SU-DHL-6 (cell line): ENCODE results near the gene GOLGA6D.
"Not testable (repeated sequence)": the region's sequence is repeated elsewhere in the genome, so short reads cannot be mapped to it uniquely, and the experiment has no call there.

Source experiments
- H2AFZ ChIP-seq: fragments of 200-600 bp; sonication (generic); 2 replicates; pipeline ENCODE4 v1.6.1; 2014; ENCODE audit warnings: low read depth, mild to moderate bottlenecking, moderate library complexity, mixed read lengths, antibody characterized with exemption, low read length; ENCODE audit not compliant: severe bottlenecking
- H3F3A ChIP-seq: fragments of 200-600 bp; shearing (Covaris generic); 2 replicates; pipeline ENCODE4 v1.6.0; 2016; ENCODE audit warnings: antibody characterized with exemption, mild to moderate bottlenecking; ENCODE audit not compliant: insufficient read depth
- H3K27ac ChIP-seq: fragments of 200-600 bp; sonication (generic); 2 replicates; pipeline ENCODE4 v1.5.1; 2016; ENCODE audit warnings: low read depth, mild to moderate bottlenecking, low read length, moderate library complexity, mixed read lengths
- H3K27me3 ChIP-seq: fragments of 200-600 bp; sonication (generic), shearing (Covaris generic); 2 replicates; pipeline ENCODE4 v1.6.0; 2014; ENCODE audit warnings: mild to moderate bottlenecking, low read length
- H3K36me3 ChIP-seq: fragments of 200-600 bp; sonication (generic); 2 replicates; pipeline ENCODE4 v1.6.1; 2014; ENCODE audit warnings: mild to moderate bottlenecking, low read length, mixed read lengths
- H3K4me2 ChIP-seq: fragments of 300-600, 200-600 bp; shearing (Covaris generic), sonication (generic); 2 replicates; pipeline ENCODE4 v1.6.0; 2014; ENCODE audit warnings: low read length, low read depth, mild to moderate bottlenecking; ENCODE audit not compliant: poor library complexity, severe bottlenecking
- H3K4me3 ChIP-seq: fragments of 200-600 bp; sonication (generic); 2 replicates; pipeline ENCODE4 v1.5.1; 2014; ENCODE audit warnings: antibody characterized with exemption, low read length, mild to moderate bottlenecking, mixed read lengths; ENCODE audit not compliant: insufficient read depth, poor library complexity, severe bottlenecking
- H3K79me2 ChIP-seq: fragments of 200-600 bp; sonication (generic); 2 replicates; pipeline ENCODE4 v1.6.1; 2014; ENCODE audit warnings: mild to moderate bottlenecking, low read length, moderate library complexity; ENCODE audit not compliant: insufficient read depth
- H3K9ac ChIP-seq: fragments of 200-600 bp; sonication (generic); 2 replicates; pipeline ENCODE4 v1.7.0; 2014; ENCODE audit warnings: mild to moderate bottlenecking, low read length
- H3K9me2 ChIP-seq: fragments of 200-600 bp; sonication (generic); replicated peaks from 2 replicates; pipeline ENCODE4 v1.6.1; 2014; ENCODE audit warnings: low read length; ENCODE audit not compliant: insufficient read depth
- H3K9me3 ChIP-seq: fragments of 200-600 bp; sonication (generic); 2 replicates; pipeline ENCODE4 v1.6.1; 2014; ENCODE audit warnings: low read length, mixed read lengths; ENCODE audit not compliant: insufficient read depth
- H4K20me1 ChIP-seq: fragments of 200-600 bp; sonication (generic); 2 replicates; pipeline ENCODE4 v1.6.1; 2014; ENCODE audit warnings: low read depth, mild to moderate bottlenecking, antibody characterized with exemption, low read length, moderate library complexity, mixed read lengths
- CTCF ChIP-seq: fragments of 200-600 bp; sonication (generic); IDR thresholded peaks from one replicate; pipeline ENCODE4 v1.5.1; 2017; ENCODE audit warnings: antibody characterized with exemption, mild to moderate bottlenecking, low read length, moderate library complexity; ENCODE audit not compliant: insufficient read depth, poor library complexity, severe bottlenecking
- EZH2phosphoT487 ChIP-seq: fragments of 200-600 bp; sonication (generic), shearing (Covaris generic); conservative IDR thresholded peaks from 2 replicates; pipeline ENCODE4 v1.6.1; 2018; ENCODE audit warnings: mild to moderate bottlenecking, antibody characterized with exemption, low read length, moderate library complexity, mixed read lengths

The GOLGA6D gene

DNA sequence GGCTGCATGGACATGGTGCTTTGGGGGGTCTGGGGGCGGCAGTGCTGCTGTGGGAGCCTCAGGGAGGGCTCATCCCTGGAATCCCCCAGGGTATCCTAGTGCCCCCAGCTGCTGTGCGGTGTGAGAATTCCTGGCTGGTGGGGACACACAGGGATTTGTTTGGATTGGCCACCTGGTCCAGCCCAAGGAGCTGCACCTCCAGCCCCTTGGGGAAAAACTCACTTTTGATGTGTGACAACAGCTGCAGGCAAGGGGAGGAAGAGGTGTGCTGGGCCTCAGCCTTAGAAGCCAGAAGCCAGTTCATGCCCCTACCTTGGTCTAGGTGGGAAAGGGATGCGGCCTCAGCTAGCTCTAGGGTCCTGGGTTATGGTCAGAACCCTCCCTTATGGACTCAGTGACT is 44.9 kb downstream of the GOLGA6D start:
- no peak overlapping the region for H3K27ac ChIP-seq

GRCh38 chr15:75328493-75329314 is 46.1 kb downstream of the GOLGA6D start:
- Histone ChIP-seq H4K20me1 (no peaks in the 10 kb centered on the region), H2AFZ (no peak overlapping the region), H3K9me2 (no peaks in the 10 kb centered on the region), H3K9ac (no peak overlapping the region), H3K27ac (no peak overlapping the region), H3K79me2 (no peaks in the 10 kb centered on the region), H3K4me3 (no peak overlapping the region), H3K4me2 (no peak overlapping the region), H3K27me3 (no peaks in the 10 kb centered on the region), H3K36me3 (no peaks in the 10 kb centered on the region), H3K9me3 (no peaks in the 10 kb centered on the region), H3F3A (no peaks in the 10 kb centered on the region)
- TF ChIP-seq EZH2phosphoT487 (no peak), CTCF (no peak)

More for the DNA sequence above, 44.9 kb downstream of the GOLGA6D start:
- no peaks in the 10 kb centered on the region for H3K36me3 ChIP-seq
- H3K79me2 ChIP-seq = no peaks in the 10 kb centered on the region
- no peak for TF ChIP-seq EZH2phosphoT487
- no peak for TF ChIP-seq CTCF
- no peak overlapping the region for H3K4me2 ChIP-seq
- H3K9me3 ChIP-seq = no peaks in the 10 kb centered on the region
- H3K9me2 ChIP-seq = no peaks in the 10 kb centered on the region
- H3F3A ChIP-seq = no peaks in the 10 kb centered on the region
- no peak overlapping the region for H3K9ac ChIP-seq
- H3K27me3 ChIP-seq = no peaks in the 10 kb centered on the region
- no peak overlapping the region for H3K4me3 ChIP-seq
- H2AFZ ChIP-seq = no peak overlapping the region
- H4K20me1 ChIP-seq = no peaks in the 10 kb centered on the region

DNA sequence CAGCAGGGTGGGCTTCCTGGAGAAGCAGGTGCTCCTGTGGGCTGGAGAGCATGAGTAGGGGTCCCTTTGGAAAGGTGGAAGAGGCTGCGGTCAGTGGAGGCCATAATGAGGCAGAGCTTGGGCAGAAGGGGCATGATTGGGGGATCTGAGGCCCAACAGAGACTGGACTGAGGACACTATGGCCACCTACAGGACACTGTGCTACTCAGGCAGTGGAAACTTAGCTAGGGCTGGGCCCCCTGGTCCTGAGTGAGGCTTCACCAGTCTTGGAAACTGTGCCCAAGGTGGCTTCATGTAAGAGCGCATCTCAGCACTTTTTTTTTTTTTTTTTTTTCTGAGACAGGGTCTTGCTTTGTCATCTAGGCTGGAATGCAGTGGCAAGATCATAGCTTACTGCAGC is 46.9 kb downstream of the GOLGA6D start:
- H3K4me2 ChIP-seq = no peak overlapping the region
- H3K79me2 ChIP-seq = no peaks in the 10 kb centered on the region
- H3F3A ChIP-seq = no peaks in the 10 kb centered on the region
- H3K27me3 ChIP-seq = no peaks in the 10 kb centered on the region
- no peaks in the 10 kb centered on the region for H3K9me2 ChIP-seq
- no peaks in the 10 kb centered on the region for H3K36me3 ChIP-seq
- no peak overlapping the region for H3K4me3 ChIP-seq
- no peaks in the 10 kb centered on the region for H3K9me3 ChIP-seq
- TF ChIP-seq CTCF (no peak), EZH2phosphoT487 (no peak)
- no peak overlapping the region for H2AFZ ChIP-seq
- H3K27ac ChIP-seq = no peak overlapping the region
- H3K9ac ChIP-seq = no peak overlapping the region
- no peaks in the 10 kb centered on the region for H4K20me1 ChIP-seq

DNA sequence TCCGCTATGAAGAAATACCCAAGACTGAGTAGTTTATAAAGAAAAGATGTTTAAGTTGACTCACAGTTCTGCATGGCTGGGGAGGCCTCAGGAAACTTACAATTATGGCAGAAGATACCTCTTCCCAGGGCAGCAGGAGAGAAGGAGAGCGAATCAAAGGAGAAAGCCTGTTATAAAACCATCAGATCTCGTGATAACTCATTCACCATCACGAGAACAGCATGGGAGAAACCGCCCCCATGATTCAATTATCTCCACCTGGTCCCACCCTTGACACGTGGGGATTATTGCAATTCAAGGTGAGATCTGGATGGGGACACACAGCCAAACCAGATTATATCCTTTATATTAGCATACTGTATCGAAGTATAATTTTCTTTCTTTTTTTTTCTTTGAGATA is 49.5 kb downstream of the GOLGA6D start:
- H3K27me3 ChIP-seq, H3K4me2 ChIP-seq, H3K9ac ChIP-seq, H2AFZ ChIP-seq, H3K27ac ChIP-seq, H3K4me3 ChIP-seq, H3K36me3 ChIP-seq, H3K9me2 ChIP-seq, H3K9me3 ChIP-seq, H3F3A ChIP-seq, H3K79me2 ChIP-seq, H4K20me1 ChIP-seq: not testable (repeated sequence)

DNA sequence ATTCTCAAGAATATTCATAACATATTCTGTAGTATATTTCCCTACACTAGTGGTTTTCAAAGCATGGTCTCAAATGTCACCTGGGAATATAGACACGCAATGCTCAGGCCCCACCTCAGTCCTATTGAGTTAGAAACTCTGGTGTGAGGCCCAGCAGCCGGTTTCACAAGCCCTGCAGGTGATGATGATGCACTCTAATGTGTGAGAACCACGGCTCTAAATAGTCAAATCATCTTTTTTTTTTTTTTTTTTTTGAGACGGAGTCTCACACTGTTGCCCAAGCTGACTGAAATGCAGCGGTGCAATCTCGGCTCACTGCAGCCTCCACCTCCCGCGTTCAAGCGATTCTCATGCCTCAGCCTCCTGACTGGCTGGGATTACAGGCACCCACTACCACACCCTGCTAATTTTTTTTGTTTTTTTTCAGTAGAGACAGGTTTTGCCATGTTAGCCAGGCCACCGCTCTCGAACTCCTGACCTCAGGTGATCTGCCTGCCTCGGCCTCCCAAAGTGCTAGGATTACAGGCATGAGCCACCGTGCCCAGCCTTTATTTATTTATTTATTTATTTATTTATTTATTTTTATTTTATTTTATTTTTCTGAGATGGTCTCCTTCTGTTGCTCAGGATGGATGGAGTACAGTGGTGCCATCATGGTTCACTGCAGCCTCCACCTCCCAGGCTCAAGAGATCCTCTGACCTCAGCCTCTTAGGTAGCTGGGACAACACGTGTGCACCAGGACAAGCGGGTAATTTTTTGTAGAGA is 51.2 kb downstream of the GOLGA6D start:
- H3K27ac ChIP-seq, H4K20me1 ChIP-seq, H3K9me2 ChIP-seq, H3K4me3 ChIP-seq, H3K36me3 ChIP-seq, H3K4me2 ChIP-seq, H3K9me3 ChIP-seq, H3K79me2 ChIP-seq, H3F3A ChIP-seq, H2AFZ ChIP-seq, H3K9ac ChIP-seq, H3K27me3 ChIP-seq: not testable (repeated sequence)
